K562 (cell line): ENCODE results near the gene RAVER2. TPM values are rescaled to one million over a fixed set of nuclear protein-coding genes. Genes with fewer than 3 reads are reported as not detected.

ENCODE experiments used
- ARID2 ChIP-seq: fragments of 450-650 bp; IDR thresholded peaks from 2 replicates; pipeline ENCODE4 v1.6.1; 2017; ENCODE audit warnings: antibody characterized with exemption, mild to moderate bottlenecking
- CBX3 ChIP-seq, 2 experiments: IDR thresholded peaks; 1 replicate in 1 of 2; 2 replicates in 1 of 2; pipeline ENCODE4 v1.6.1; 2012; ENCODE audit warnings: inconsistent platforms in 2 of 2, low read length in 2 of 2, borderline replicate concordance in 1 of 2, control low read depth in 1 of 2
- CC2D1A ChIP-seq: fragments of 450-650 bp; IDR thresholded peaks from 2 replicates; pipeline ENCODE4 v1.6.1; 2017; ENCODE audit warnings: mild to moderate bottlenecking
- CEBPB ChIP-seq: fragments of 450-650 bp; IDR thresholded peaks from 2 replicates; pipeline ENCODE4 v1.6.1; 2016; ENCODE audit warnings: missing genetic modification characterization, missing compliant biosample characterization
- COPS2 ChIP-seq: fragments of 450-650 bp; conservative IDR thresholded peaks from 2 replicates; pipeline ENCODE4 v1.6.1; 2016; ENCODE audit warnings: mild to moderate bottlenecking, moderate library complexity
- EGR1 ChIP-seq: fragments of 450-650 bp; conservative IDR thresholded peaks from 2 replicates; pipeline ENCODE4 v1.6.1; 2017; ENCODE audit warnings: mild to moderate bottlenecking
- EP400 ChIP-seq: fragments of 450-650 bp; IDR thresholded peaks from 2 replicates; pipeline ENCODE4 v1.6.1; 2017; ENCODE audit warnings: antibody characterized with exemption, mild to moderate bottlenecking, moderate library complexity
- FOXA3 ChIP-seq, 2 experiments: fragments of 450-650 bp in 1 of 2; sonication (generic) in 1 of 2; formaldehyde crosslinking; IDR thresholded peaks in 1 of 2; conservative IDR thresholded peaks in 1 of 2; 2 replicates each; pipeline versions ENCODE4 v1.4.0 to v1.8.0; 2020 to 2022; ENCODE audit warnings: mild to moderate bottlenecking in 2 of 2, missing genetic modification reagents in 1 of 2
- MBD2 ChIP-seq: sonication (generic); IDR thresholded peaks from 2 replicates; pipeline ENCODE4 v1.6.1; 2016; ENCODE audit warnings: low read depth, borderline replicate concordance
- MEF2D ChIP-seq: conservative IDR thresholded peaks from 2 replicates; pipeline ENCODE4 v1.6.1; 2016; ENCODE audit warnings: low read depth, missing genetic modification characterization, missing compliant biosample characterization
- NCOA4 ChIP-seq: fragments of 450-650 bp; IDR thresholded peaks from 2 replicates; pipeline ENCODE4 v1.6.1; 2018; ENCODE audit warnings: mild to moderate bottlenecking; ENCODE audit not compliant: partially characterized antibody
- NR2C2 ChIP-seq, 2 experiments: fragments of 200-800 bp in 1 of 2; sonication (Bioruptor generic) in 1 of 2; sonication (generic) in 1 of 2; formaldehyde crosslinking in 1 of 2; IDR thresholded peaks; 2 replicates each; pipeline versions ENCODE4 v1.6.1 to v1.8.0; 2016 to 2022; ENCODE audit warnings: mild to moderate bottlenecking in 1 of 2, missing compliant biosample characterization in 1 of 2, missing genetic modification characterization in 1 of 2, missing genetic modification reagents in 1 of 2
- RB1 ChIP-seq: fragments of 450-650 bp; IDR thresholded peaks from 2 replicates; pipeline ENCODE4 v1.6.1; 2017; ENCODE audit warnings: low read depth, mild to moderate bottlenecking
- RCOR1 ChIP-seq, 2 experiments: IDR thresholded peaks; 2 replicates each; pipeline ENCODE4 v1.6.1; 2012; ENCODE audit warnings: low read depth in 2 of 2, low read length in 2 of 2, borderline replicate concordance in 1 of 2, improper control_type of control experiment in 1 of 2
- RFX1 ChIP-seq: fragments of 450-650 bp; IDR thresholded peaks from 2 replicates; pipeline ENCODE4 v1.6.1; 2016; ENCODE audit warnings: mild to moderate bottlenecking, moderate library complexity
- SAFB2 ChIP-seq: fragments of 200-400 bp; formaldehyde crosslinking; IDR thresholded peaks from 2 replicates; pipeline ENCODE4 v1.6.1; 2018; ENCODE audit warnings: borderline replicate concordance, low read length, low read depth, moderate library complexity; ENCODE audit not compliant: severe bottlenecking
- SIN3A ChIP-seq, 2 experiments: fragments of 150-350 bp in 1 of 2; IDR thresholded peaks; 2 replicates each; pipeline ENCODE4 v1.6.1; 2011 to 2016; ENCODE audit warnings: borderline replicate concordance in 2 of 2, low read depth in 2 of 2, low read length in 2 of 2, mild to moderate bottlenecking in 2 of 2, moderate library complexity in 2 of 2; ENCODE audit not compliant: control insufficient read depth in 1 of 2
- SPI1 ChIP-seq: IDR thresholded peaks from 2 replicates; pipeline ENCODE4 v1.6.1; 2011; ENCODE audit warnings: low read depth, low read length, control low read depth, borderline replicate concordance
- STAG1 ChIP-seq: sonication (generic); formaldehyde crosslinking; IDR thresholded peaks from 2 replicates; pipeline ENCODE4 v1.5.0; 2020; ENCODE audit warnings: missing genetic modification reagents, borderline replicate concordance
- STAT5A ChIP-seq: IDR thresholded peaks from 2 replicates; pipeline ENCODE4 v1.6.1; 2012; ENCODE audit warnings: low read length, inconsistent platforms, borderline replicate concordance
- ZC3H11A ChIP-seq: IDR thresholded peaks from 2 replicates; pipeline ENCODE4 v1.6.1; 2012; ENCODE audit warnings: low read depth, low read length, improper control_type of control experiment
- ZNF347 ChIP-seq: fragments of 450-650 bp; formaldehyde crosslinking; IDR thresholded peaks from 2 replicates; pipeline ENCODE4 v1.4.0; 2020; ENCODE audit warnings: low read depth, mild to moderate bottlenecking, moderate library complexity
- polyA plus RNA-seq, 8 experiments: library from polyadenylated mRNA; depleted of rRNA in 4 of 8; stranded (reverse) in 5 of 8; unstranded in 3 of 8; fragments of >200 nt; fragmentation: Nextera tagmentation in 2 of 8; fragmentation: Illumina TruSeq in 1 of 8; extraction: Ambion mirVana in 2 of 8; extraction: Trizol in 1 of 8; gene quantifications; 2 replicates each; pipeline versions ENCODE4 v1.2.1 to v1.2.3, GENCODE V29; 2011 to 2014; ENCODE audit warnings: inconsistent platforms in 1 of 8, missing spikeins in 1 of 8
- total RNA-seq, 7 experiments: library from RNA; depleted of rRNA in 6 of 7; stranded (reverse); fragments of >200 nt in 6 of 7; fragmentation: Illumina TruSeq in 2 of 7; extraction: Trizol in 2 of 7; gene quantifications; 2 replicates each; pipeline versions ENCODE4 v1.2.1 to v1.2.3, GENCODE V29; 2011 to 2021; ENCODE audit warnings: low replicate concordance in 1 of 7
- TF ChIP-seq, protein P1 (sequence below): fragments of 250-450 bp; sonication (Bioruptor Pico); IDR thresholded peaks from 2 replicates; pipeline ENCODE4 v1.5.0; 2021; ENCODE audit warnings: mild to moderate bottlenecking, borderline replicate concordance
- TF ChIP-seq, protein P2 (sequence below): sonication (generic); formaldehyde crosslinking; IDR thresholded peaks from 2 replicates; pipeline ENCODE4 v1.5.0; 2020; ENCODE audit warnings: missing genetic modification reagents

The RAVER2 gene
- total and polyA plus RNA-seq, 9 of the 15 experiments (the other 6 are each of a cell fraction or from before 2014, with no cell fraction given): 1.8 to 6.1 (median 4.4) TPM

DNA sequence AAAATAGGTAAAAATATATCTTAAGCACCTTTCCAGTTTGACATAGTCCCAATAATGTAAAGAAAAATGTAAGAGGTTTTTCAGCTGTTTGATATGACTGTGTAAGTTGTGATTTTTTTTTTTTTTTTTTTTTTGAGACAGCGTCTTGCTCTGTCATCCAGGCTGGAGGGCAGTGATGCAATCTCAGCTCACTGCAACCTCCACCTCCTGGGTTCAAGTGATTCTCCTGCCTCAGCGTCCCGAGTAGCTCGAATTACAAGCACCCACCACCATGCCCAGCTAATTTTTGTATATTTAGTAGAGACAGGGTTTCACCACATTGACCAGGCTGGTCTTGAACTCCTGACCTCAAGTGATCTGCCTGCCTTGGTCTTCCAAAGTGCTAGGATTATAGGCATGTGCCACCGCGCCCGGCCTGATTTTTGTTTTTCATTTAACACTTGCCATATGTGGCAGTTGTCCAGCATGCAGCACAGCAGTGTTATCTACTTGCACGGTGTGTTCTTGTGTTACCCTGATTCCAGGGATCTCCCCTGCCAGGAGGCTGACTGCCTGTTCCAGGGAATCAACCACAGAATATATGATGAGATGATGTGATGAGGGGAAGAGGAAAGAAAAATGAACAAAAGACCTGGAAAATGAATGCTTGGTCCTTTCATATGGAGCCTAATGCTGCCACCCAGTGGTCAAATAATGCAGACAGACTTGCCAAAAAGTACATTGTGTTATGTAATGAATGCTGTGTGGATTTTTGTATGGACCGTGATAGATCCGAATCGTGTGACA, 79.0 kb downstream of the RAVER2 start (continued):
- TF ChIP-seq, protein P1, sequence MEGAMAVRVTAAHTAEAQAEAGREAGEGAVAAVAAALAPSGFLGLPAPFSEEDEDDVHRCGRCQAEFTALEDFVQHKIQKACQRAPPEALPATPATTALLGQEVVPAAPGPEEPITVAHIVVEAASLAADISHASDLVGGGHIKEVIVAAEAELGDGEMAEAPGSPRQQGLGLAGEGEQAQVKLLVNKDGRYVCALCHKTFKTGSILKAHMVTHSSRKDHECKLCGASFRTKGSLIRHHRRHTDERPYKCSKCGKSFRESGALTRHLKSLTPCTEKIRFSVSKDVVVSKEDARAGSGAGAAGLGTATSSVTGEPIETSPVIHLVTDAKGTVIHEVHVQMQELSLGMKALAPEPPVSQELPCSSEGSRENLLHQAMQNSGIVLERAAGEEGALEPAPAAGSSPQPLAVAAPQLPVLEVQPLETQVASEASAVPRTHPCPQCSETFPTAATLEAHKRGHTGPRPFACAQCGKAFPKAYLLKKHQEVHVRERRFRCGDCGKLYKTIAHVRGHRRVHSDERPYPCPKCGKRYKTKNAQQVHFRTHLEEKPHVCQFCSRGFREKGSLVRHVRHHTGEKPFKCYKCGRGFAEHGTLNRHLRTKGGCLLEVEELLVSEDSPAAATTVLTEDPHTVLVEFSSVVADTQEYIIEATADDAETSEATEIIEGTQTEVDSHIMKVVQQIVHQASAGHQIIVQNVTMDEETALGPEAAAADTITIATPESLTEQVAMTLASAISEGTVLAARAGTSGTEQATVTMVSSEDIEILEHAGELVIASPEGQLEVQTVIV (CRISPR knock-in tag): no peak
- TF ChIP-seq SAFB2 (no peak), ARID2 (0 out of 2 replicates have a peak, but pooled peaks have one; percentile 45), ZC3H11A (no peak), EGR1 (no peak), RB1 (peak; percentile 16; the same call in 1 of the 2 replicates), NR2C2 (CRISPR knock-in tag; IDR thresholded peaks at IDR 0.05) (no peak), NR2C2 (tag; IDR thresholded peaks at IDR 0.05) (no peak), SIN3A (IDR thresholded peaks at IDR 0.05; ENCODE audit: borderline replicate concordance in 2 of 2, control insufficient read depth in 1 of 2, low read depth in 2 of 2, low read length in 2 of 2) (no peak), CC2D1A (0 out of 2 replicates have a peak, but pooled peaks have one; percentile 48), RCOR1 (IDR thresholded peaks at IDR 0.05; ENCODE audit: borderline replicate concordance in 1 of 2, low read depth in 2 of 2, low read length in 2 of 2) (peak in 1 of 2 experiments; percentile 60; a peak in 2 of 4 replicates), SPI1 (no peak), CEBPB (tag) (peak; percentile 38), ZNF347 (CRISPR knock-in tag) (no peak), EP400 (no peak), NCOA4 (no peak), MBD2 (no peak), COPS2 (no peak), RFX1 (no peak), FOXA3 (CRISPR knock-in tag; conservative IDR thresholded peaks at IDR 0.05 in 1 of 2, IDR thresholded peaks at IDR 0.05 in 1 of 2) (no peak), STAG1 (CRISPR knock-in tag) (no peak; the same call in 1 of the 2 replicates), MEF2D (tag) (no peak), CBX3 (IDR thresholded peaks at IDR 0.05; ENCODE audit: borderline replicate concordance in 1 of 2, low read length in 2 of 2) (no peak), STAT5A (no peak)
- TF ChIP-seq, protein P2, sequence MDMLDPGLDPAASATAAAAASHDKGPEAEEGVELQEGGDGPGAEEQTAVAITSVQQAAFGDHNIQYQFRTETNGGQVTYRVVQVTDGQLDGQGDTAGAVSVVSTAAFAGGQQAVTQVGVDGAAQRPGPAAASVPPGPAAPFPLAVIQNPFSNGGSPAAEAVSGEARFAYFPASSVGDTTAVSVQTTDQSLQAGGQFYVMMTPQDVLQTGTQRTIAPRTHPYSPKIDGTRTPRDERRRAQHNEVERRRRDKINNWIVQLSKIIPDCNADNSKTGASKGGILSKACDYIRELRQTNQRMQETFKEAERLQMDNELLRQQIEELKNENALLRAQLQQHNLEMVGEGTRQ (CRISPR knock-in tag): no peak
